Gastrocnemius medialis (tissue), 4 donors: ENCODE data around the gene MICB.

Source experiments
- CTCF ChIP-seq, 5 experiments: fragments of 450-650 bp in 3 of 5; fragments of 200-600 bp in 2 of 5; sonication (generic) in 2 of 5; IDR thresholded peaks in 4 of 5; conservative IDR thresholded peaks in 1 of 5; 1 replicate in 4 of 5; 2 replicates in 1 of 5; pipeline ENCODE4 v1.5.1; 2016 to 2019; ENCODE audit warnings: antibody characterized with exemption in 5 of 5, mild to moderate bottlenecking in 3 of 5, moderate library complexity in 3 of 5
- POLR2A ChIP-seq, 2 donors: fragments of 450-650 bp; IDR thresholded peaks; one replicate each; pipeline ENCODE4 v1.6.1; 2017; ENCODE audit warnings: antibody characterized with exemption in 2 of 2, mild to moderate bottlenecking in 2 of 2, moderate library complexity in 2 of 2

DNA sequence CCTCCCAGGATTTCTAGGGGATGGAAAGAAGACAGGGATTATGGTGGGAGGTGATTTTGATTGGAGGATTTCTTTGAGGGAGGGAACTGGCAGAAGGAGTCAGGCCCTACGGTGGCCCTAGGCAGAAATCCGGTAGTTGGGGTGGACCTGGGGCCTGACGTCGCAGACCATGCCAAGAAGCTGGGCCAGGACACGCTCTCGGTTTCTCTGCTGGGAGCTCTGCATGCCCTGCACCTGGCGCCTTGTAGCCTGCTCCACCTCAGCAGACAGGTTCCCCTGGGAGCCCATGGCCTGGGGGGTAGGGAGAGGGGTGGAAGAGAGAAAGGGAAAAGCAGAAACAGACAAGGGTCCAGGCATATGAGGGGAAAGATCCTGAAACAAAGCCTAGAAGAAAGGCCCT is 47.3 kb downstream of the MICB start:
- no peak for TF ChIP-seq CTCF (IDR thresholded peaks at IDR 0.05 in 4 of 5, conservative IDR thresholded peaks at IDR 0.05 in 1 of 5)
- TF ChIP-seq POLR2A (IDR thresholded peaks at IDR 0.05): no peak
